Kidney capillary endothelial cell (primary cell): ENCODE results near the gene SRMS.

ENCODE experiments used
- DNase-seq: peaks from one replicate; pipeline ENCODE4 v3.0.0-alpha.2; 2018; ENCODE audit warnings: low spot score

Gene SRMS

DNA sequence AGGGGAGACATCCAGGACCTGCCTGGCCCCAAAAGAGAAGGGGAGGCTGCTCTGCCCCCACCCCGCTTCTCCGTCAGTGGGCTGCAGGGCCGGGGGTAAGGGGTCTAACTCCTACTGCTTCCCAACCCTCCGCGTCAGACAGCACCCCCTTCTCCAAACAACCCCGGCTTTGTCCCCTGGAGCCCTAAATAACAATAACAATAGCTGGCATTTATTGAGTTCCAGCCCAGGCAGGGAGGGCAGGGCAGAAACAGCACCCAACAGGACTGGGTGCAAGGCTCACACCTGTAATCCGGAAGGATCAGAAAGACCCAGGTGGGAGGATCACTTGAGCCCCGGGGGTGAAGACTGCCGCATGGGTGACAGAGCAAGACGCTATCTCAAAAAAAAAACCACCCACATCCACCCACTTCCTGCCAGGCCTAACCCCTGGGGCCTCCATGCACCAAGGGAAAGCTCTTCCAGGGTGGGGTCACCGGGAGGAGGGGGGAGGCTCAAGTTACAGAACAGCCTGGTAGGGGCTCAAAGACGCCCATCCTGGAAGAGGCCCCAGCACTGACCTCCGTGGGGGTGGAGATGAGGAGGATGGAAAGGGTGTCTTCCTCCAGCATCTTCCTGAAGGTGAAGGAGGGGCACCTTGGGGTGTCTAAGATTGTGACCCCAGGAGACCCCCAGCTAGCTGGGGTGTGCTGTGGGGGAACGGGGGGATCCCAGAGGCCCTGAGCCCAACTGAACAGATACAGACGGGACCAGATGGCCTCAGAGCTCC, 5.1 kb upstream of the SRMS start:
- no peak for DNase-seq

DNA sequence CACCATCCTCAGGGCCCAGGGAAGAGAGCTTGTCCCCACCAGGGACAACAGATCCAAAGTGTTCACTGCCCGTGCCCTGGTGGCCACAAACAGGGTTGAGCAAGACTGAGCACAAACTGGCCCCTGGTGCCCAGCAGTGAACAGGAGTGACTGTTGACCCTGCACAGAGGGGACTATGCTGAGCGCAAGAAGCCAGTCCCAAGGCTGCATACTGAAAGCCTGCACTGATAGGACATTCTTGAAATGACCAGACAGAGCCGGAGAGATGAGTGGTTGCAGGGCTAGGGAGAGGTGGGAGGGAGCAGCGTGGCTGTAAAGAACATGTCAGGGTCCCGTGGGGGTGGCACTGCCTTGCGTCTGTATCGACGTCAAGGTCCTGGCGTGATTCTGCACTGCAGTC, 3.5 kb upstream of the SRMS start:
- DNase-seq, result no peak

DNA sequence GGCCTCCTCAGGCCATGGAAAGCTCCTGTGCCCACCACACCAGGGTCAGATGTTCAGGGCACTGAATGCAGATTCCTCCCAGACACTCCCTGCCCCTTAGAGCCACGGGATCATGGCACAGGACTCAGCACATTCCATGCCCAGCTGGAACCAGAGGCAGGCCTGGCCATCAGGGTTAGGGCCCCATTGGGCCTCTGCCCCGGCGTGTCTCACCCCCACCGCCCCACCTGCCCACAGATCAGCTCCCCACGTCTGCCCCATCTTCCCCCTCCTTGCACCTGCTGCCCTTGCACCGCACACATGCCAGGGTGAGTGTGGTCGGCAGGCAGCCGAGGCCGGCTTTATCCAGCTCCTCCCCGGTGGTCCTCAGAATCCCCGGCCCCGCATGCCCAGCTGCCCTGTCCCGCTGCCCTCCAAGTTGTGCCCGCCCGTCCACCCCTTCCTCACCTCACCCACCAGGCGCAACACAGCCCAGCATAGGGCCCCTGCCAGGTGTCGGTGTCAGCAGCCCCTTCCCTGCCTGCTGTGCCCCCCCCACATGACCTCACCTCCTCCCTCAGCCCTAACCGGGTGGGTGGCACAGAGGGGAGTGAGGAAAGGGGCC, 2.2 kb upstream of the SRMS start:
- DNase-seq, result no peak

DNA sequence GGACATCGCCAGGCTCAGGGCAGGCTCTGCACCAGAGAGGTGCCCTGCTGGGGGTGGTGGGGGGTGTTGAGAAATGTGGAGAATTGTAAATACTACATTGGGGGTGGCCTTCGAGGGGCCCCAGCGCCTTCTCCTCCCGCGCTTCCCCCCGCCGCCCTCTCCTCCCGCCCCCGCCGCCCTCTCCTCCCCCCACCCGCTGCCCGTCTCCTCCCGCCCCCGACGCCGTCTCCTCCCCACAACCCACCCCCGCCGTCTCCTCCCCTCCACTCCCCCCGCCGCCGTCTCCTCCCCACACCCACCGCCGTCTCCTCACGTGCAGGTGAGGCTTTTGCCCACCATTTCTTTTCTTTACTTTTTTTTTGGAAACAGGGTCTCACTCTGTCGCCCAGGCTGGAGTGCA, 1.5 kb upstream of the SRMS start:
- no peak for DNase-seq

DNA sequence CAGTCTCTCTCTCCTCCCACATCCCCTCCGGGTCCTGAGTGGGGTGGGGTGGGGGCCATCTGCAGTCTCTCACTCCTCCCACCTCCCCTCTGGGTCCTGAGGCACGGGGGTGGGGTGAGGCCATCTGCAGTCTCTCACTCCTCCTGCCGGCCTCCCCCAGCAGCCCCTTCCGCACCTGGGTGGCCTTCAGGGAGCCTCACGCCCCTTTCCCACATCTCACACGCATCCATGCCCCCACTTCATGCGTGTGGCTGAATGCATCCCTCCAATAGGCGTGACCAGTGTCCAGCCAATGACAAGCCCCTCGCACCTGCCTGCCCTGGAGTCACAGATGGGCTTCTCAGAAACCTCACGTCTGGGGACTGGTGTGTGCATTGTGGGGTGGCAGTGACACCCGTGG, 993 bp upstream of the SRMS start:
- DNase-seq, result no peak

- DNase-seq, result no peak
Measured at GRCh38 chr20:63546956-63547724, 409 bp downstream of the SRMS start.

GRCh38 chr20:63546256-63546955, 1.1 kb downstream of the SRMS start:
- DNase-seq, result no peak

DNA sequence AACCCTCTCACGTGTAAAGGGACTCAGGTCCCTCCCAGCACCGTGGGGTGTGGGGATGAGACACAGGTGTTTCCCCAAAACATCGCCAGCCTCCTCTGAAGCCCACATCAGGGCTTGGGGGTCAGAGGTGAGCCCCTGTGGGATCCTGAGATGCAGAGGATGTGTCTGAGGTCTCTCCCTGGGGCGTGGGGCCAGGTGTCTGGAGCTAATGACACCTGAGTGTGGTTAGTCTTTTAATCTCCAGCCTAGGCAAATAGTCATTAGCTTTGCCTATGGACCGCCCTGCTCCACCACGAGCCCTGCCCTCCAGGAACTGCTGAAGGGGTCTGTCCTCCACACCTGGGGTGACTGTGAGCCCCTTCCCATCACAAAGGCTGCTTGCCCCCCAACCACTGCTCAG, 1.7 kb downstream of the SRMS start:
- DNase-seq, result no peak

GRCh38 chr20:63544958-63545516, 2.5 kb downstream of the SRMS start:
- DNase-seq, result no peak

DNA sequence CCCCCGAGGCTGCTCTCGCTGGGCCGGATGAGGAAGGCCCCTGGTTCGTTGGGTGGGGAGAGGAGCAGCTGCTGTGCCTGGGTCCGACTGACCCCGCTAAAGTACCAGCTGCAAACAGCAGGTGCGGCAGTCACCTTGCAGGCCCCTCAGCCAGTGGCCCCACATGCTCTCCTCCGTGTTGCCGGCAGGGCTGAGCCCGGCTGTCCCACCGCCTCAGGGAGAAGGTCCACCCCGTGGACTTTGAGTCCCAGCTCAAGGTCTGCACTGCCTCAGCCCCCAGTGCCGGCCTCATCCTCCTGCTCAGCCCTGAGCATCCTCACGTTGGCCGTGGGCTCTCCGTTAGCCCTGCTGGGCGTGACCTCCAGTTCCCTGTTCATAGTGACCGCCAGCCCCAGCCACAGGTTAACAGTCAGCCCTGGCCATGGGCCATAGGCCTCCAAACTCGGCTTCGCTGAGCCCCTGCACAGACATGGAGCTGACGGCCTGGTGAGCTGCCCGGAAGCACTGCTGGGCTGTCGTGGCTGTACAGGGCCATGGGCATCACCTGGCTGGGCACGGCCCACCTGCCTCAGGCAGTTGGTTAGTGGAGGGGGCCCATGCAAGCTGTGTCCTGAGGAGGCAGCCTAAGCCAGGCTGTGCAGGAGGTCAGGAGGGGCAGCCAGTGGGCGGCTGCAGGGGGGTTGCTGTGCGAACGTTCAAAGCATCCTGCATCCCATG, 3.1 kb downstream of the SRMS start:
- no peak for DNase-seq

GRCh38 chr20:63543733-63544132, 3.8 kb downstream of the SRMS start:
- DNase-seq, result no peak

DNA sequence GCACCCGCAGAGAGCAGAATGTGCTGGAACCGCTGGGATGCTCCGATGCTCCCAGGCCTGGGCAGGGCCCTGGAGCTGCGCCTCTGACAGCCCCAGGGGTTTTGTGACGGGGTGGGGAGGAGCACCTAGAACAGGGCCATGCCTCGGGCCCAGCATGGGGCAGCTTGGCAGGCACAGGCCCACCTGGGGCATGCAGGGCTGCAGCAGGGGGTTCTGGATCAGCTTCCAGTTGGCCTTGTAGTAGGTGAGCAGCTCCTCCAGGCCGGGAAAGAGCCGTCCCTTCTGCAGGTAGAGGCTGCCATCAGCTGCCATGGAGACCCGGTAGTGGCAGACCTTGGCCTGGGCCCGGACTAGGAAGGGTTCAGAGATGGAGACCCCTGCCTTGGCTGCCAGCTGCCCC, 4.4 kb downstream of the SRMS start:
- DNase-seq, result no peak

DNA sequence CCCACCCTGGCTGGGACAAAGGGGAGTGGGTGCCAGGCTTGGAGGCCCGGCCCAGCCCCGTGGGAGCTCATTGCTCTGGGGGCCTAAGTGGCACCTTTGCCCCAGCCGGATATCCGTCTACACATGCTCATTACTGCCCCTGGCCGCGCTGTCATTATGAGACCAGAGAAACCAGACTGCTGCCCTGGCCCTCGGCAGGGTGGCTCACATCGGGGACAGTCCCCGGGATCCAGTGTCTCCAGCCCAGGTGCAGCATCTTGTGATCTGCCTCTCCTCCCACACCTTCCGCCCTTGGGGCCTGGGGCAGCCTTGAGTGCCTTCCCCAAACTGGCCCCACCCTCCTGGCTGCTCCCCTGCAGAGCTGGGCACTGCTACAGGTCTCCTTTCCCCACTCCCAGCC, 4.9 kb downstream of the SRMS start:
- DNase-seq, result no peak

DNA sequence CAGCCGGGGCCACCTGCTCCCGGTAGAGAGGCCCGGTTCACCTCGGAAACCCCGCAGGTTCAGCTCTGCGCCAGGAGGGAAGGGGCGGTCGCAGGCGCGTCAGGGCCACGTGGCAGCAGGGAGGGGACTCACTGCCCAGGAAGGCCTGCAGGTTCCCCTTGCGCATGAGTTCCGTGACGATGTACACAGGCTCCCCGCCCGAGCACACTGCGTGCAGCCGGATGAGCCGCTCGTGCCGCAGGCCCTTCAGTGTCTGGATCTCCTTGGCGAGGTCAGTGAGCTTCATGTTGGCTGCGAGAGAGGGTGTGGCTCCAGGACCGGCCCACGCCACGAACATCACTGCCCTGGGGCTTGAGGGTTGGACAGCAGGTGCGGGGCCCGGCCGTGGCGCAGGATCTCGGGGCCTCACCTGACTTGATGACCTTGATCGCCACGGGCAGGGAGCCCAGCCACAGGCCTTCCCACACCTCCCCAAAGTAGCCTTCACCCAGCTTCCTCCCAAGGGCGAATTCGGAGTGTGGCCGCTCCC, 5.5 kb downstream of the SRMS start:
- no peak for DNase-seq

- no peak for DNase-seq
Measured at GRCh38 chr20:63541371-63541770, 6.2 kb downstream of the SRMS start.

GRCh38 chr20:63540417-63541186, 6.9 kb downstream of the SRMS start:
- DNase-seq, result peak; percentile 48

- no peak for DNase-seq
Measured at GRCh38 chr20:63539441-63540370, 7.8 kb downstream of the SRMS start.

GRCh38 chr20:63539092-63539430, 8.5 kb downstream of the SRMS start:
- DNase-seq, result no peak
